GM12878 (cell line): ENCODE data around the gene BICD1. TPM values are rescaled to one million over a fixed set of nuclear protein-coding genes. Genes with fewer than 3 reads are reported as not detected.

Experiments used
- ATAC-seq: fragments of 200-7000 bp; cut with Tn5 transposase; 3 replicates; pipeline ENCODE4 v1.9.1; 2020; ENCODE audit warnings: mild to moderate bottlenecking, moderate library complexity
- BruUV-seq: library from RNA; stranded (reverse); fragments of 400-500 nt; replicated peaks from 2 replicates; lab custom pipeline; 2021; lab: Mats Ljungman, UMichigan
- CTCF ChIA-PET: fragments of 300-600 bp; sonication (Branson Sonifier 250); formaldehyde crosslinking; extraction: SDS; loops from one replicate; lab custom pipeline; 2021; ENCODE audit warnings: inconsistent platforms; lab: Yijun Ruan, JAX
- POLR2A ChIA-PET: fragments of 350-600 bp; formaldehyde crosslinking; extraction: SDS; loops from one replicate; lab custom pipeline; 2021; ENCODE audit warnings: inconsistent platforms; lab: Charles Lee
- RAD21 ChIA-PET: fragments of 300-600 bp; sonication (Branson Sonifier 250); formaldehyde crosslinking; loops from one replicate; lab custom pipeline; 2023; ENCODE audit warnings: antibody characterized with exemption; ENCODE audit not compliant: unreplicated experiment; lab: Charles Lee
- SMC1A ChIA-PET: fragments of 300-600 bp; sonication (Branson Sonifier 250); formaldehyde crosslinking; loops from one replicate; lab custom pipeline; 2023; ENCODE audit not compliant: unreplicated experiment, uncharacterized antibody; lab: Charles Lee
- DNase-seq: peaks from one replicate; pipeline ENCODE4 v3.0.0-alpha.2; 2011; ENCODE audit warnings: low read depth, low spot score
- FAIRE-seq: peaks from 3 replicates; lab custom pipeline; 2011; peaks lifted over from hg19 to GRCh38; lab: Jason Lieb, UNC
- H2AFZ ChIP-seq: 2 replicates; pipeline ENCODE4 v1.6.0; 2011; ENCODE audit warnings: low read depth, low read length, control low read depth; ENCODE audit not compliant: control insufficient read depth
- H3K27ac ChIP-seq: 2 replicates; pipeline ENCODE4 v1.5.1; 2011; ENCODE audit warnings: control low read depth; ENCODE audit not compliant: control insufficient read depth, insufficient read depth
- H3K27me3 ChIP-seq, 2 experiments: replicated peaks in 1 of 2; 2 replicates each; pipeline versions ENCODE4 v1.6.0 to v1.6.1; 2011; ENCODE audit warnings: low read length in 1 of 2; ENCODE audit not compliant: control insufficient read depth in 2 of 2, insufficient read depth in 2 of 2
- H3K36me3 ChIP-seq, 2 experiments: 2 replicates each; pipeline ENCODE4 v1.5.1; 2011; ENCODE audit warnings: low read length in 1 of 2; ENCODE audit not compliant: control insufficient read depth in 2 of 2, insufficient read depth in 2 of 2
- H3K4me1 ChIP-seq: 2 replicates; pipeline ENCODE4 v1.6.1; 2011; ENCODE audit warnings: mild to moderate bottlenecking, low read length, moderate library complexity, mixed read lengths; ENCODE audit not compliant: control insufficient read depth, insufficient read depth
- H3K4me2 ChIP-seq: 2 replicates; pipeline ENCODE4 v1.6.0; 2011; ENCODE audit warnings: control low read depth; ENCODE audit not compliant: control insufficient read depth, insufficient read depth
- H3K4me3 ChIP-seq: fragments of 200-600 bp; sonication (generic); 2 replicates; pipeline ENCODE4 v1.5.1; 2016
- H3K79me2 ChIP-seq: 2 replicates; pipeline ENCODE4 v1.6.0; 2011; ENCODE audit warnings: low read length; ENCODE audit not compliant: control insufficient read depth, insufficient read depth
- H3K9ac ChIP-seq: 2 replicates; pipeline ENCODE4 v1.8.0; 2011; ENCODE audit warnings: low read length, control low read depth, mixed read lengths; ENCODE audit not compliant: control insufficient read depth, insufficient read depth
- H3K9me3 ChIP-seq: replicated peaks from 3 replicates; pipeline ENCODE4 v1.5.1; 2011; ENCODE audit warnings: mild to moderate bottlenecking, low read length; ENCODE audit not compliant: control insufficient read depth, insufficient read depth
- H4K20me1 ChIP-seq: 2 replicates; pipeline ENCODE4 v1.6.0; 2011; ENCODE audit not compliant: control insufficient read depth, insufficient read depth
- CBX3 ChIP-seq: fragments of 200-600 bp; sonication (generic); IDR thresholded peaks from 2 replicates; pipeline ENCODE4 v1.6.1; 2016; ENCODE audit warnings: low read depth, borderline replicate concordance
- CBX5 ChIP-seq: sonication (generic); IDR thresholded peaks from 2 replicates; pipeline ENCODE4 v1.6.1; 2016; ENCODE audit warnings: low read depth, moderate library complexity, mild to moderate bottlenecking, inconsistent platforms
- FOXM1 ChIP-seq: IDR thresholded peaks from 2 replicates; pipeline ENCODE4 v1.6.1; 2012; ENCODE audit warnings: low read depth, mild to moderate bottlenecking, inconsistent platforms, low read length, moderate library complexity
- IKZF2 ChIP-seq, 2 experiments: fragments of 450-650 bp; IDR thresholded peaks; 2 replicates each; pipeline ENCODE4 v1.6.1; 2017; ENCODE audit warnings: mild to moderate bottlenecking in 2 of 2, moderate library complexity in 2 of 2
- KAT2A ChIP-seq: conservative IDR thresholded peaks from 2 replicates; pipeline ENCODE4 v1.6.1; 2011; ENCODE audit warnings: low read depth, low read length; ENCODE audit not compliant: control insufficient read depth
- NR2C2 ChIP-seq: IDR thresholded peaks from 2 replicates; pipeline ENCODE4 v1.6.1; 2011; ENCODE audit warnings: borderline replicate concordance, low read depth; ENCODE audit not compliant: control insufficient read depth, insufficient read length
- RUNX3 ChIP-seq: IDR thresholded peaks from 2 replicates; pipeline ENCODE4 v1.6.1; 2012; ENCODE audit warnings: low read length, inconsistent platforms
- SIX5 ChIP-seq: IDR thresholded peaks from 2 replicates; pipeline ENCODE4 v1.6.1; 2011; ENCODE audit warnings: mild to moderate bottlenecking, low read depth, low read length, moderate library complexity; ENCODE audit not compliant: severe bottlenecking
- SMAD5 ChIP-seq: IDR thresholded peaks from 2 replicates; pipeline ENCODE4 v1.6.1; 2016; ENCODE audit warnings: antibody characterized with exemption, low read depth
- SMARCA5 ChIP-seq: fragments of 450-650 bp; IDR thresholded peaks from 2 replicates; pipeline ENCODE4 v1.6.1; 2017; ENCODE audit warnings: mild to moderate bottlenecking
- SREBF1 ChIP-seq: IDR thresholded peaks from 2 replicates; pipeline ENCODE4 v1.6.1; 2012; ENCODE audit warnings: mild to moderate bottlenecking, low read length
- SUZ12 ChIP-seq: fragments of 200-600 bp; sonication (generic); IDR thresholded peaks from one replicate; pipeline ENCODE4 v1.6.1; 2018; ENCODE audit warnings: antibody characterized with exemption, mild to moderate bottlenecking; ENCODE audit not compliant: unreplicated experiment
- ZSCAN29 ChIP-seq: fragments of 450-650 bp; IDR thresholded peaks from 2 replicates; pipeline ENCODE4 v1.6.1; 2017; ENCODE audit warnings: mild to moderate bottlenecking, moderate library complexity
- ZZZ3 ChIP-seq: IDR thresholded peaks from 2 replicates; pipeline ENCODE4 v1.6.1; 2011; ENCODE audit warnings: low read depth; ENCODE audit not compliant: control insufficient read depth, insufficient read length
- WGBS: methylation state at CpG from one replicate; pipeline ENCODE4 v1.1.6; 2016; ENCODE audit warnings: low lambda C conversion rate; ENCODE audit not compliant: insufficient replicate concordance, insufficient coverage; ENCODE audit errors: missing lambda C conversion rate; 5-methylcytosine and 5-hydroxymethylcytosine counted together
- in situ Hi-C: fragments of 300-500 bp; cut with MboI; formaldehyde crosslinking; loops from 9 replicates; pipeline ENCODE4 v1.14.3; 2018; ENCODE audit warnings: mixed read lengths
- intact Hi-C: fragments of 100-400 bp; cut with micrococcal nuclease; formaldehyde crosslinking; loops from one replicate; pipeline ENCODE4 v1.14.2; 2022; ENCODE audit not compliant: unreplicated experiment
- polyA plus RNA-seq, 11 experiments: library from polyadenylated mRNA; depleted of rRNA in 4 of 11; unstranded in 6 of 11; stranded (reverse) in 5 of 11; fragments of >200 nt; fragmentation: Nextera tagmentation in 4 of 11; fragmentation: Illumina TruSeq in 1 of 11; extraction: Ambion mirVana in 4 of 11; extraction: Trizol in 1 of 11; gene quantifications; 1 replicate in 1 of 11; 2 replicates in 10 of 11; pipeline versions ENCODE4 v1.2.1 to v1.2.3, GENCODE V29; 2011 to 2016; ENCODE audit warnings: inconsistent platforms in 2 of 11, missing spikeins in 2 of 11, low read depth in 1 of 11
- total RNA-seq, 4 experiments: library from RNA; depleted of rRNA in 3 of 4; stranded (reverse); fragments of >200 nt in 3 of 4; fragmentation: Illumina TruSeq in 1 of 4; extraction: Trizol in 1 of 4; gene quantifications; 2 replicates each; pipeline versions ENCODE4 v1.2.1 to v1.2.3, GENCODE V29; 2013 to 2021
- TF ChIP-seq, protein P1 (sequence below): IDR thresholded peaks from 2 replicates; pipeline ENCODE4 v1.6.1; 2012; ENCODE audit warnings: low read length, inconsistent platforms
- TF ChIP-seq, protein P2 (sequence below): IDR thresholded peaks from 2 replicates; pipeline ENCODE4 v1.6.1; 2012; ENCODE audit warnings: low read depth, low read length, improper control_type of control experiment
- TF ChIP-seq, protein P3 (sequence below): IDR thresholded peaks from 2 replicates; pipeline ENCODE4 v1.6.1; 2011; ENCODE audit warnings: borderline replicate concordance, low read depth, mild to moderate bottlenecking, moderate library complexity, mixed read lengths, low read length; ENCODE audit not compliant: insufficient read depth; ENCODE audit errors: extremely low read length
- TF ChIP-seq, protein P4 (sequence below), 3 experiments: IDR thresholded peaks in 2 of 3; conservative IDR thresholded peaks in 1 of 3; 2 replicates each; pipeline ENCODE4 v1.5.1; 2011; ENCODE audit warnings: low read depth in 3 of 3, low read length in 3 of 3, mild to moderate bottlenecking in 3 of 3, control low read depth in 2 of 3, moderate library complexity in 2 of 3, inconsistent platforms in 1 of 3, mixed read lengths in 1 of 3; ENCODE audit not compliant: control insufficient read depth in 2 of 3, insufficient read depth in 1 of 3; ENCODE audit errors: extremely low read depth in 1 of 3

BICD1 gene
- total and polyA plus RNA-seq, 10 of the 15 experiments (the other 5 are each of a cell fraction or from before 2014, with no cell fraction given) = 4.7 to 32.5 (median 14.4) TPM

DNA sequence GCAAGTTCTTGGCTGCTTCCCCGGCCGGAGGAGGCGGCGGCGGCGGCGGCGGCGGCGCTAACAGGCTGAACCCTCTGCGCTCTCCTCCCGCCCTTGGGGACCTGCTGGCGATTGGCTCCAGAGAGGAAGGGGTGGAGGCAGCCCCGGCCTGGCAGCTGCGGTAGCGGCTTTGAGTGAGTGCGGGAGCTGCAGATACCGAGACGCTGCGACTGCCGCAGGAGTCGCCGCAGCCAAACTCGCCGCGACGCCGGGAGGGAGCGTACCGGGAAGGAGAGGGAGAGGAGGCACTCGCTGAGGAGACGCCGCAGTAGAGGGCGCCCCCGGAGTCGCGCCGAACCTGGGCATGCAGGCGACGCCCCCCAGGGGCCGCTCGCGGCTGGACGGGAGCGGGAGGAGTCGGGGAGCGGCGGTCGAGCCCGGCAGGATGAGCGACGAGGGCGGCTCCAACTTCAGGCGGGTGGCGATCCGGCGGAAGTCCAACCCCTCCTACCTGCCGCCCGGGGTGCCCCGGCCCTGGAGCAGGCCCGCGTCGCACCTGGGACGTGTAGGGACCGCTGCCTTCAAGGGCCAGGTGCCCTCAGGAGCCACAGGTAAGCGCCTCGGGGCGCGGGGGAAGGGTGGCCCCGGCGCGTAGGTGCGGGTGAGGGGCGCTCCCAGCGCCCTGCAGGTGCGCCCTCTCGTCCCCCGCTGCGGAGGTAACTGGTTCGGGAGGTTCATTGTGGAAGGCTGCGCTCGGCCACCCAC lies 292.9 kb downstream of the BICD1 start, which contains the start of gene FGD4:
Gene FGD4, plus strand, starts transcription at position 189 of the 744 bp plus-strand sequence.
- WGBS = 2% methylated on average over 81 of the region's 82 CpGs
- TF ChIP-seq ZZZ3 (no peak), KAT2A (no peak), SMARCA5 (no peak), SMAD5 (no peak), CBX5 (no peak), IKZF2 (IDR thresholded peaks at IDR 0.05) (no peak), RUNX3 (0 out of 2 replicates have a peak, but pooled peaks have one; percentile 10), NR2C2 (no peak), SUZ12 (no peak), SIX5 (no peak), FOXM1 (no peak), CBX3 (no peak), ZSCAN29 (no peak), SREBF1 (no peak)
- TF ChIP-seq, protein P1, sequence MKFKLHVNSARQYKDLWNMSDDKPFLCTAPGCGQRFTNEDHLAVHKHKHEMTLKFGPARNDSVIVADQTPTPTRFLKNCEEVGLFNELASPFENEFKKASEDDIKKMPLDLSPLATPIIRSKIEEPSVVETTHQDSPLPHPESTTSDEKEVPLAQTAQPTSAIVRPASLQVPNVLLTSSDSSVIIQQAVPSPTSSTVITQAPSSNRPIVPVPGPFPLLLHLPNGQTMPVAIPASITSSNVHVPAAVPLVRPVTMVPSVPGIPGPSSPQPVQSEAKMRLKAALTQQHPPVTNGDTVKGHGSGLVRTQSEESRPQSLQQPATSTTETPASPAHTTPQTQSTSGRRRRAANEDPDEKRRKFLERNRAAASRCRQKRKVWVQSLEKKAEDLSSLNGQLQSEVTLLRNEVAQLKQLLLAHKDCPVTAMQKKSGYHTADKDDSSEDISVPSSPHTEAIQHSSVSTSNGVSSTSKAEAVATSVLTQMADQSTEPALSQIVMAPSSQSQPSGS = no peak
- TF ChIP-seq, protein P2, sequence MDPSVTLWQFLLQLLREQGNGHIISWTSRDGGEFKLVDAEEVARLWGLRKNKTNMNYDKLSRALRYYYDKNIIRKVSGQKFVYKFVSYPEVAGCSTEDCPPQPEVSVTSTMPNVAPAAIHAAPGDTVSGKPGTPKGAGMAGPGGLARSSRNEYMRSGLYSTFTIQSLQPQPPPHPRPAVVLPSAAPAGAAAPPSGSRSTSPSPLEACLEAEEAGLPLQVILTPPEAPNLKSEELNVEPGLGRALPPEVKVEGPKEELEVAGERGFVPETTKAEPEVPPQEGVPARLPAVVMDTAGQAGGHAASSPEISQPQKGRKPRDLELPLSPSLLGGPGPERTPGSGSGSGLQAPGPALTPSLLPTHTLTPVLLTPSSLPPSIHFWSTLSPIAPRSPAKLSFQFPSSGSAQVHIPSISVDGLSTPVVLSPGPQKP = no peak
- TF ChIP-seq, protein P3, sequence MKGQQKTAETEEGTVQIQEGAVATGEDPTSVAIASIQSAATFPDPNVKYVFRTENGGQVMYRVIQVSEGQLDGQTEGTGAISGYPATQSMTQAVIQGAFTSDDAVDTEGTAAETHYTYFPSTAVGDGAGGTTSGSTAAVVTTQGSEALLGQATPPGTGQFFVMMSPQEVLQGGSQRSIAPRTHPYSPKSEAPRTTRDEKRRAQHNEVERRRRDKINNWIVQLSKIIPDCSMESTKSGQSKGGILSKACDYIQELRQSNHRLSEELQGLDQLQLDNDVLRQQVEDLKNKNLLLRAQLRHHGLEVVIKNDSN = no peak
- TF ChIP-seq, protein P4, sequence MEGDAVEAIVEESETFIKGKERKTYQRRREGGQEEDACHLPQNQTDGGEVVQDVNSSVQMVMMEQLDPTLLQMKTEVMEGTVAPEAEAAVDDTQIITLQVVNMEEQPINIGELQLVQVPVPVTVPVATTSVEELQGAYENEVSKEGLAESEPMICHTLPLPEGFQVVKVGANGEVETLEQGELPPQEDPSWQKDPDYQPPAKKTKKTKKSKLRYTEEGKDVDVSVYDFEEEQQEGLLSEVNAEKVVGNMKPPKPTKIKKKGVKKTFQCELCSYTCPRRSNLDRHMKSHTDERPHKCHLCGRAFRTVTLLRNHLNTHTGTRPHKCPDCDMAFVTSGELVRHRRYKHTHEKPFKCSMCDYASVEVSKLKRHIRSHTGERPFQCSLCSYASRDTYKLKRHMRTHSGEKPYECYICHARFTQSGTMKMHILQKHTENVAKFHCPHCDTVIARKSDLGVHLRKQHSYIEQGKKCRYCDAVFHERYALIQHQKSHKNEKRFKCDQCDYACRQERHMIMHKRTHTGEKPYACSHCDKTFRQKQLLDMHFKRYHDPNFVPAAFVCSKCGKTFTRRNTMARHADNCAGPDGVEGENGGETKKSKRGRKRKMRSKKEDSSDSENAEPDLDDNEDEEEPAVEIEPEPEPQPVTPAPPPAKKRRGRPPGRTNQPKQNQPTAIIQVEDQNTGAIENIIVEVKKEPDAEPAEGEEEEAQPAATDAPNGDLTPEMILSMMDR (IDR thresholded peaks at IDR 0.05 in 2 of 3, conservative IDR thresholded peaks at IDR 0.05 in 1 of 3; ENCODE audit: control insufficient read depth in 2 of 3, extremely low read depth in 1 of 3, insufficient read depth in 1 of 3, low read depth in 3 of 3, low read length in 3 of 3) = peak; percentile 27 to 44 (median 31); a peak in 5 of 6 replicates

More for the DNA sequence above, 292.9 kb downstream of the BICD1 start, which contains the start of gene FGD4:
- RAD21 ChIA-PET = interaction anchor here (1.7 kb wide), 1 partner anchor 269 kb away, joined by 3 read pairs; no protein-coding TSS in a partner anchor
- H3K79me2 ChIP-seq = no peaks in the 10 kb centered on the region
- ATAC-seq (peak; percentile 94), FAIRE-seq (no peak), DNase-seq (no peak)
- CTCF ChIA-PET = interaction anchor here (1.0 to 2.1 kb wide), 2 partner anchors 56 to 57 kb away, joined by 3 to 6 read pairs; no protein-coding TSS in a partner anchor
- H3K9ac ChIP-seq = peak within 1 kb of the TSS; percentile 16; the same call in 1 of the 2 replicates
- in situ Hi-C loops = no loop called here
- intact Hi-C loops = no loop called here
- H4K20me1 ChIP-seq = no peaks in the 10 kb centered on the region
- no peaks in the 10 kb centered on the region for H3K4me1 ChIP-seq
- no peaks in the 10 kb centered on the region for H3K9me3 ChIP-seq
- no TSS peak for BruUV-seq
- H3K4me2 ChIP-seq = peak within 1 kb of the TSS; percentile 96
- H3K27ac ChIP-seq = no peak within 1 kb of the TSS
- peaks cover 2 to 7% of the 10 kb centered on the region in 2 experiments; a peak in 3 of 4 replicates for H3K27me3 ChIP-seq
- H3K4me3 ChIP-seq = peak within 1 kb of the TSS; percentile 57
- POLR2A ChIA-PET = no interaction called here
- H2AFZ ChIP-seq = peak within 1 kb of the TSS; percentile 87
- H3K36me3 ChIP-seq = no peaks in the 10 kb centered on the region
- SMC1A ChIA-PET = interaction anchor here (0.6 kb wide), 1 partner anchor 175 kb away, joined by 3 read pairs; no protein-coding TSS in a partner anchor
